22Rv1 (cell line): ENCODE measurements around the gene SLC3A2.

ENCODE experiments used
- CTCF ChIP-seq: fragments of 450-650 bp; IDR thresholded peaks from 2 replicates; pipeline ENCODE4 v1.5.1; 2017; ENCODE audit warnings: mild to moderate bottlenecking
- ZFX ChIP-seq: fragments of 450-650 bp; IDR thresholded peaks from 2 replicates; pipeline ENCODE4 v1.6.1; 2017; ENCODE audit warnings: antibody characterized with exemption, borderline replicate concordance

- no peak for TF ChIP-seq CTCF
- TF ChIP-seq ZFX, result no peak
Observed at GRCh38 chr11:62908468-62909072, 27.9 kb downstream of the SLC3A2 start.
